ENCODE results near the gene UBL4A.

UBL4A gene

DNA sequence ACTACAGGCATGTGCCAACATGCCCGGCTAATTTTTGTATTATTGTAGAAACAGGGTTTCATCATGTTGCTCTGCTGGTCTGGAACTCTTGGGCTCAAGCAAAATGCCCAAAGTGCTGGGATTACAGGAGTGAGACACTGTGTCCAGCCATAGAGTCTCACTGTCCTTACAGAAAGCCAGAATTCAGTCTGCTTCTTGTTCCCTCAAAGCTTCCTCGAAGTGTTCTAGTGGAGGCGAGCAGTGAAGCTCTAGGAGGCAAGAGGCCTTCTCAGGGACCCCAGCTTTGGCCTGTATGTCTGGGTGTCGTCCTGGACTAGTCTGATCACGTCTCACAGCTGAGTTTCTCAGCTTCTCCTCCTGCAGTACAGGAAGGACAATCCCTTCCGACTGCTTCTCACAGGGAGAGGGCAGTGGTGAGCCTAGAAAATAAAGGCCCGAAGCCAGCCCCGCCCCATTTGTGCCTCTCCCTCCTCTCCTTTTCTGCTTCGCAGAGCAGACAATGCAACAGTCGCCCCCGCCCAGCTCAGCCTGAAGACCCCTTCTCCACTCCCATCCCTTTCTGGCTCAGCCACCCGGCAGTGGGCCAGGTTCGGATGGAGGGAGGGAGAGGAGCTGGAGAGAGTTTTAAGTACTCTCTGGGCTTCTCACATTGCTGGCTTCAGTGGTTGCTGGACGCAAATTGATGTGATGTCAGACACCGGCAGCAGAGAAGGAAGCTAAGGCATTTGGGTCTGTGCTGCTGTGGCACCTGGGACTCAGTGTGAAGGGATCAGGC is 40.7 kb upstream of the UBL4A start:
- TF ChIP-seq, protein P1, sequence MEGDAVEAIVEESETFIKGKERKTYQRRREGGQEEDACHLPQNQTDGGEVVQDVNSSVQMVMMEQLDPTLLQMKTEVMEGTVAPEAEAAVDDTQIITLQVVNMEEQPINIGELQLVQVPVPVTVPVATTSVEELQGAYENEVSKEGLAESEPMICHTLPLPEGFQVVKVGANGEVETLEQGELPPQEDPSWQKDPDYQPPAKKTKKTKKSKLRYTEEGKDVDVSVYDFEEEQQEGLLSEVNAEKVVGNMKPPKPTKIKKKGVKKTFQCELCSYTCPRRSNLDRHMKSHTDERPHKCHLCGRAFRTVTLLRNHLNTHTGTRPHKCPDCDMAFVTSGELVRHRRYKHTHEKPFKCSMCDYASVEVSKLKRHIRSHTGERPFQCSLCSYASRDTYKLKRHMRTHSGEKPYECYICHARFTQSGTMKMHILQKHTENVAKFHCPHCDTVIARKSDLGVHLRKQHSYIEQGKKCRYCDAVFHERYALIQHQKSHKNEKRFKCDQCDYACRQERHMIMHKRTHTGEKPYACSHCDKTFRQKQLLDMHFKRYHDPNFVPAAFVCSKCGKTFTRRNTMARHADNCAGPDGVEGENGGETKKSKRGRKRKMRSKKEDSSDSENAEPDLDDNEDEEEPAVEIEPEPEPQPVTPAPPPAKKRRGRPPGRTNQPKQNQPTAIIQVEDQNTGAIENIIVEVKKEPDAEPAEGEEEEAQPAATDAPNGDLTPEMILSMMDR (IDR thresholded peaks at IDR 0.05), result peak; percentile 69
- TF ChIP-seq ZFX (IDR thresholded peaks at IDR 0.05; ENCODE audit: borderline replicate concordance), result no peak
- peak overlapping the region; percentile 50 for H3K27ac ChIP-seq

DNA sequence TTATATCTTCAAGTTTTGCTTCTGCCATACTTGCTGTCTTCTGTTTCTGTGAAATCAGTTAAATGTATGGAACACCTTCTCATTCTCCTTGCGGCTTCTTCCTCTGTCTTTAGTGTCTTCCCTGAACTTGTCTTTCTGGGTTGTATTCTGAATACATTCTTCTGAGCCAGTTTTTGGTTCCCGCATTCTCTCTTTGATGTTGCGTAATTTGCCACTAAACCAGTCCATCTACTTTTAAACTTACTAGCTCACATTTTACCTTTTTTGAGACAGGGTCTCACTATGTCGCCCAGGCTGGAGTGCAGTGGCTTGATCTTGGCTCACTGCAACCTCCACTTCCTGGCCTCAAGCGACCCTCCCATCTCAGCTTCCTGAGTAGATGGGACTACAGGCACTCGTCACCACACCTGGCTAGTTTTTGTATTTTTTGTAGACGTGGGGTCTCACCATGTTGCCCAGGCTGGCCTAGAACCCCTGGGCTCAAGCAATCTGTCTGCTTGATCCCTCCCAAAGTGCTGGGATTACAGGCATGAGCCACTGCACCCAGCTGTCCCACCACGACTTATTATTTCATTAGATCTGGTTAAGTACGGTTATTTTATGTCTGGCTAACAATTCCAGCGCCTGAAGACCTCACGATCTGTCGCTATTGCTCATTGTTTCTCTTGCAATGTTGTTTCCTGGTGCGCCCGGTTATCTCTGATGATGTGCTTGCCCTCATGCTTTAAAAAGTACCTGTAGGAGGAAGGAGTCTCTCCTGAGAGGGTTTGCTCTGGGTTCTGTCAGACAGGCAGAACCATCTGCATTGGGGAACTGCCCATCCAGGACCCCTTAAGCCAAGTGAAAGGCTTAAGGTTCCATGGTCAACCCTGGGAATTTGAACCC is 39.4 kb upstream of the UBL4A start:
- TF ChIP-seq, protein P1 (IDR thresholded peaks at IDR 0.05), result no peak
- no peak for TF ChIP-seq ZFX (IDR thresholded peaks at IDR 0.05; ENCODE audit: borderline replicate concordance)
- no peak overlapping the region for H3K27ac ChIP-seq

DNA sequence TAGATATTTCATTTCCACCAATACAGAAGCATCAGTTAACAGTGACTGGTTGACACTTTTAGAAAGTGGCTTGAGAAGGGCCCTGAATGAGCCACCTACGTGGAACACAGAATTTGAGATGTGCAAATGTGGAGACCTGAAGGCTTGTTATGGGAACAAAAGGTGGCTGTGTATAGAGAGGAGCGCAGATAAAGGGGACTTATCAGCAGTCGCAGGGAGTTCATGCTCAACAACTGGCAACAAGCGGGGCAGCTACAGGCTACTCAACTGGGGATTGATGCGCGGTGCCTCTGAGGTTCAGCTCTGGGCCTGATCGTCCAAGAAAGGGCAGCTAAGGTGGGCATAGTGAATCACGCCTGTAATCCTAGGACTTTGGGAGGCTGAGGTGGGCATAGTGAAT is 33.0 kb upstream of the UBL4A start:
- TF ChIP-seq, protein P1 (IDR thresholded peaks at IDR 0.05), result no peak
- TF ChIP-seq ZFX (IDR thresholded peaks at IDR 0.05; ENCODE audit: borderline replicate concordance), result no peak
- no peak overlapping the region for H3K27ac ChIP-seq

DNA sequence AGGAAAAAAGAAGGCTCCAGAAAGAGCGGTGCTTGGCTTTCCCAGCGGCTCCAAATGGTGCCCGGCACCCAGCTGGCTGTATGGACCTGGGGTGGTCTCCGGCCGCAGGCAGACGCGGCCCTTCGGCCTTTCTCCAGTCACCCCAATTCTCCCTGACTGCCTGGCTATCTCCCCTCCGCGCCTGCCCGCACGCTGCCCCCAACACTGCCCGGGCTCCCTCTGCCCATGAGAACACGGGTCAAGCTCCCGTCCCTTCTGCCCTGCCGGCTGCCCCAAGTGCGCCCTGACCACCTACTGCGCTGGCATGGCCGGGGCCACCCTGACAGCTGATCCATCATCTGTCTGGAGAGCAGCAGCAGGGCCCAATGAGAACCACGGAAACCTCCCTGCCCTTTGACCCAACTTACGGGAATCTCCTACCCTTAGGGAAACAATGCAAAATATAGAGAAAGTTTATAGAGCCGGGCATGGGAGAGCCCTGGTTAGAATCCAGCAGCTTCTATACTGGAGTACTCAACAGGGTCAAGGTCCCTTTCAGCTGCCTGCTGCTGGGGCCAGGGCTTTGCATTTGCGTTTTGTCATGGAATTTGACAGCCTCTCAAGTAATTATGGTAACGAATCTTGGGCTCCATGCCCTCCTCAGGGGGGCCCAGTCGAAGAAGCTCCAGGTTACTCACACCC is 30.8 kb upstream of the UBL4A start:
- TF ChIP-seq, protein P1 (IDR thresholded peaks at IDR 0.05), result no peak
- TF ChIP-seq ZFX (IDR thresholded peaks at IDR 0.05; ENCODE audit: borderline replicate concordance), result no peak
- H3K27ac ChIP-seq, result no peak overlapping the region; the same call in 1 of the 2 replicates

DNA sequence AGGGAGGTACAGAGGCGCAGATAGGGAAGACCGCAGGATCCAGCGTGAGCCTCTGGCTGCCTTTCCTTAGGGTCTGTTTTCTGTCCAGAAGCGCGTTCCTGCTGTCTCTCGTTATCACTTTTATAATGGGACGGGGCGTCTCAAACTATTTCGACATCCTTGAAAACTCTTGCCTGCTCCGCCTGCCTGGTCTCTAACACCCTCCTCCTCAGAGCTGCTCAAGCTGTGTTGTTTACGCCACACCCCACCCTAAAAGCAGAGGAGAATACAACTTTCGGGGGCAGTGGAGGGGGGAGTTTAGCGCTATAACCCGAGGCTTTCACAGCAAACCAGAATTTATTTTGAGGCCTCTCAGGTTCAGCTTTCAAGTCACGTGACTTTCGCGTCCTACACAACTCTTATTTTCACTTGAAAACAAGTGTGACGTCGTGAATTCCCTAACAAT is 30.3 kb upstream of the UBL4A start:
- peak overlapping the region; percentile 66 for H3K27ac ChIP-seq
- TF ChIP-seq, protein P1 (IDR thresholded peaks at IDR 0.05), result no peak

DNA sequence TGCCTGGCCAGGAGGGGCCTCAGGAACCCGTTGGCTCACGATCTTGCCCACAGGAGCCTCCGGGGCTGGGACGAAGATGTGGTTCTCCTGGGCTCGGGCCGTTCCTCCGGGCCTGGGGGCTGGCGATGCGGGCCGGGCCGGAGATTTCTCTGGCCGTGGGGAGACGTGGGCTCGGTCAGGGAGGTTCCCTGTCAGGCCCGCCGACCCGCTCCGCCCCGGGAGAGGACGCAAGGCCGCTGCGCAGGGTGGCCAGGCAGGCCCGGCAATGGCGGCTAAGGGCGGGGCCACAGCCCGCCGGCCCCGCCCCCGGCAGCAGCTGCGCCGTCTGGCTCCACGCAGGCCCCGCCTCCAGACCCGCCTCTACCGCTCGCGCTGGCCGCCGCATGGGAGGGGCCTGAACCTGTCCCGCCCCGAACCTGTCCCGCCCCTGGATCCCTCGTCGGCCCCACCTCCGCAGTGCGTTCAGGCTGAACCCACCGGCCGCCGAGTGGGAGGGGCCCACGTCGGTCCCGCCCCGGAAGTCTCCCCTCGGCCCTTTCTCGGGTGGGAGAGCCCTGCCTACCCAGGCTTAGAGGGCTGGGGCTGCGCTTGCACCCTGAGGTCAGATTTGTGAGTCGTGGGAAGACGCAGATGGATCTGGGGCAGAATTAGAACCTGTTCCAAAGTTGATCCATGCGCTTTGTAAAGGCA is 29.7 kb upstream of the UBL4A start, which contains the start of gene FAM3A:
Gene FAM3A, minus strand, starts transcription at position 267 of the 690 bp plus-strand sequence. CDS start 460 bp downstream, outside the sequence.
- TF ChIP-seq, protein P1 (IDR thresholded peaks at IDR 0.05), result no peak
- no peak for TF ChIP-seq ZFX (IDR thresholded peaks at IDR 0.05; ENCODE audit: borderline replicate concordance)
- H3K27ac ChIP-seq, result peak within 1 kb of the TSS; percentile 66

Data from 22Rv1 (cell line).